Endothelial cell of umbilical vein (primary cell): Measurements from ENCODE around the gene ESYT2. TPM values are rescaled to one million over a fixed set of nuclear protein-coding genes. Genes with fewer than 3 reads are reported as not detected.
A peak's percentile ranks its signal among the peaks of the same experiment; 100 is the strongest.

Experiments used
- BruUV-seq: library from RNA; stranded (reverse); fragments of 400-500 nt; replicated peaks from 2 replicates; lab custom pipeline; 2021; lab: Mats Ljungman, UMichigan
- CTCF ChIA-PET: fragments of 300-600, 350-600 bp; sonication (Branson Sonifier 250); formaldehyde crosslinking; loops from one replicate; lab custom pipeline; 2021; ENCODE audit warnings: antibody characterized with exemption, inconsistent platforms; lab: Charles Lee
- POLR2A ChIA-PET: fragments of 300-600, 350-600 bp; sonication (Branson Sonifier 250); formaldehyde crosslinking; loops from one replicate; lab custom pipeline; 2021; ENCODE audit warnings: antibody characterized with exemption, inconsistent platforms; lab: Charles Lee
- DNase-seq: peaks from one replicate; pipeline ENCODE4 v3.0.0-alpha.2; 2011; ENCODE audit warnings: low read depth, low spot score
- FAIRE-seq: peaks from 2 replicates; lab custom pipeline; 2011; peaks lifted over from hg19 to GRCh38; lab: Jason Lieb, UNC
- H2AFZ ChIP-seq: 2 replicates; pipeline ENCODE4 v1.6.0; 2012; ENCODE audit warnings: low read depth, low read length, control low read depth, inconsistent platforms
- H3K27ac ChIP-seq: 2 replicates; pipeline ENCODE4 v1.5.1; 2011; ENCODE audit warnings: low read depth, mild to moderate bottlenecking, control low read depth, low read length, moderate library complexity; ENCODE audit not compliant: insufficient read depth
- H3K27me3 ChIP-seq, 2 experiments: 2 replicates each; pipeline versions ENCODE4 v1.6.0 to v1.6.1; 2011; ENCODE audit warnings: low read length in 2 of 2, mixed read lengths in 1 of 2; ENCODE audit not compliant: control insufficient read depth in 2 of 2, insufficient read depth in 2 of 2
- H3K36me3 ChIP-seq, 2 experiments: 2 replicates in 1 of 2; 3 replicates in 1 of 2; pipeline ENCODE4 v1.5.1; 2011; ENCODE audit warnings: low read length in 2 of 2, mild to moderate bottlenecking in 1 of 2, moderate library complexity in 1 of 2; ENCODE audit not compliant: control insufficient read depth in 2 of 2, insufficient read depth in 2 of 2; ENCODE audit errors: extremely low read depth in 1 of 2
- H3K4me1 ChIP-seq: 3 replicates; pipeline ENCODE4 v1.5.1; 2011; ENCODE audit warnings: mild to moderate bottlenecking, low read length; ENCODE audit not compliant: control insufficient read depth, insufficient read depth; ENCODE audit errors: extremely low read depth
- H3K4me2 ChIP-seq: 2 replicates; pipeline ENCODE4 v1.6.1; 2011; ENCODE audit warnings: low read length, control low read depth, mixed read lengths; ENCODE audit not compliant: insufficient read depth
- H3K4me3 ChIP-seq, 3 experiments: fragments of 200-600 bp in 1 of 3; sonication (generic), shearing (Covaris generic) in 1 of 3; replicated peaks in 1 of 3; 2 replicates each; pipeline ENCODE4 v1.5.1; 2011 to 2016; ENCODE audit warnings: control low read depth in 3 of 3, low read length in 3 of 3, mild to moderate bottlenecking in 2 of 3, inconsistent platforms in 1 of 3, low read depth in 1 of 3, moderate library complexity in 1 of 3; ENCODE audit not compliant: insufficient read depth in 1 of 3
- H3K79me2 ChIP-seq: 2 replicates; pipeline ENCODE4 v1.6.0; 2012; ENCODE audit warnings: low read length, inconsistent platforms; ENCODE audit not compliant: control insufficient read depth, insufficient read depth
- H3K9ac ChIP-seq: replicated peaks from 2 replicates; pipeline ENCODE3; 2011; ENCODE audit warnings: low read length, control low read depth; ENCODE audit not compliant: insufficient read depth; ENCODE audit errors: extremely low read depth
- H3K9me1 ChIP-seq: replicated peaks from 3 replicates; pipeline ENCODE4 v1.6.0; 2011; ENCODE audit warnings: mild to moderate bottlenecking, low read length; ENCODE audit not compliant: control insufficient read depth, insufficient read depth; ENCODE audit errors: extremely low read depth
- H3K9me3 ChIP-seq: replicated peaks from 2 replicates; pipeline ENCODE4 v1.5.1; 2012; ENCODE audit warnings: low read length, inconsistent platforms; ENCODE audit not compliant: control insufficient read depth, insufficient read depth
- H4K20me1 ChIP-seq: replicated peaks from 2 replicates; pipeline ENCODE3; 2011; ENCODE audit warnings: mild to moderate bottlenecking, low read length; ENCODE audit not compliant: control insufficient read depth, insufficient read depth; ENCODE audit errors: extremely low read depth
- CTCF ChIP-seq, 2 donors: IDR thresholded peaks; 1 replicate in 1 of 2; 2 replicates in 1 of 2; pipeline ENCODE4 v1.5.1; 2011; ENCODE audit warnings: low read length in 2 of 2, mild to moderate bottlenecking in 2 of 2, moderate library complexity in 2 of 2, control low read depth in 1 of 2, inconsistent platforms in 1 of 2, low read depth in 1 of 2; ENCODE audit not compliant: insufficient read depth in 1 of 2; ENCODE audit errors: extremely low read depth in 1 of 2
- EZH2 ChIP-seq: IDR thresholded peaks from 2 replicates; pipeline ENCODE4 v1.6.1; 2012; ENCODE audit warnings: borderline replicate concordance, low read depth, mild to moderate bottlenecking, moderate library complexity, low read length, inconsistent platforms; ENCODE audit not compliant: severe bottlenecking
- FOS ChIP-seq: IDR thresholded peaks from 2 replicates; pipeline ENCODE4 v1.6.1; 2011; ENCODE audit warnings: mild to moderate bottlenecking, low read length, moderate library complexity, borderline replicate concordance; ENCODE audit not compliant: insufficient read depth
- GATA2 ChIP-seq: IDR thresholded peaks from 2 replicates; pipeline ENCODE4 v1.7.0; 2011; ENCODE audit warnings: low read depth, mild to moderate bottlenecking, moderate library complexity, mixed read lengths, low read length; ENCODE audit not compliant: insufficient read length, insufficient read depth
- JUN ChIP-seq: IDR thresholded peaks from 2 replicates; pipeline ENCODE4 v1.6.1; 2011; ENCODE audit warnings: borderline replicate concordance, low read depth; ENCODE audit not compliant: insufficient read length, insufficient read depth
- MAX ChIP-seq: IDR thresholded peaks from 2 replicates; pipeline ENCODE4 v1.6.1; 2011; ENCODE audit not compliant: insufficient read depth, insufficient read length
- MYC ChIP-seq: IDR thresholded peaks from one replicate; pipeline ENCODE4 v1.6.1; 2011; ENCODE audit warnings: mild to moderate bottlenecking, low read depth, low read length
- POLR2A ChIP-seq: IDR thresholded peaks from 2 replicates; pipeline ENCODE4 v1.6.1; 2012; ENCODE audit warnings: low read depth, mild to moderate bottlenecking, control low read depth, low read length
- POLR2AphosphoS5 ChIP-seq: IDR thresholded peaks from 2 replicates; pipeline ENCODE4 v1.6.1; 2012; ENCODE audit warnings: low read depth, mild to moderate bottlenecking, control low read depth, low read length, moderate library complexity; ENCODE audit not compliant: insufficient read depth
- dilution Hi-C: fragments of 300-500 bp; cut with MboI; formaldehyde crosslinking; loops from one replicate; pipeline ENCODE4 v1.15.0; 2019; ENCODE audit warnings: low sequenced_read_pairs; ENCODE audit not compliant: extremely low pct_ligation_motif_present
- intact Hi-C: fragments of 100-400 bp; cut with micrococcal nuclease; formaldehyde crosslinking; loops from one replicate; pipeline ENCODE4 v1.10.0; 2022
- polyA plus RNA-seq, 4 experiments: library from polyadenylated mRNA; depleted of rRNA in 3 of 4; stranded (reverse) in 3 of 4; unstranded in 1 of 4; fragments of >200 nt; gene quantifications; 2 replicates each; pipeline versions ENCODE4 v1.2.1 to v1.2.3, GENCODE V29; 2011 to 2012; ENCODE audit warnings: missing spikeins in 1 of 4
- total RNA-seq: library from RNA; stranded (reverse); gene quantifications from 2 replicates; pipeline ENCODE4 v1.2.3, GENCODE V29; 2021

The ESYT2 gene
- total and polyA plus RNA-seq, 2 donors (not counting 3 experiments of a cell fraction or from before 2014, with no cell fraction given) = 18.8 to 46.6 TPM

- dilution Hi-C loops = no loop called here
- DNase-seq (peak; percentile 82), FAIRE-seq (peak; percentile 90)
- Histone ChIP-seq H4K20me1 (no peaks in the 10 kb centered on the region), H3K4me3 (no peak overlapping the region), H3K4me2 (no peak overlapping the region), H3K36me3 (peaks cover 0 to 2% of the 10 kb centered on the region in 2 experiments), H2AFZ (no peak overlapping the region), H3K4me1 (peaks cover 6% of the 10 kb centered on the region), H3K79me2 (peaks cover 51% of the 10 kb centered on the region), H3K9me1 (no peaks in the 10 kb centered on the region), H3K27me3 (no peaks in the 10 kb centered on the region), H3K9ac (no peak overlapping the region), H3K27ac (no peak overlapping the region), H3K9me3 (no peaks in the 10 kb centered on the region)
- CTCF ChIA-PET = interaction anchor here (0.6 to 8.0 kb wide), 37 partner anchors 9 to 289 kb away, joined by 3 to 291 read pairs (median 4); partner anchors contain the start of genes ESYT2 and NCAPG2
- POLR2A ChIA-PET = interaction anchor here (0.6 kb wide), 2 partner anchors 43 to 48 kb away, joined by 3 to 4 read pairs; no protein-coding TSS in a partner anchor
- TF ChIP-seq MYC (no peak), CTCF (IDR thresholded peaks at IDR 0.05; ENCODE audit: extremely low read depth in 1 of 2, insufficient read depth in 1 of 2, low read depth in 1 of 2, low read length in 2 of 2) (peak; percentile 63 to 72)
- intact Hi-C loops = loop anchor here (1.0 to 2.0 kb wide), 6 partner anchors 77 to 281 kb away; partner anchors contain the start of genes DYNC2I1 and ESYT2
- BruUV-seq = no TSS peak
These were observed 133.4 kb downstream of the ESYT2 start for GRCh38 chr7:158695726-158696452.

GRCh38 chr7:158695056-158695455, 134.3 kb downstream of the ESYT2 start:
- ChIA-PET POLR2A (no interaction called here), CTCF (interaction anchor here (1.4 to 8.0 kb wide), 6 partner anchors 46 to 282 kb away, joined by 6 to 291 read pairs (median 14); partner anchors contain the start of gene ESYT2)
- peaks cover 47% of the 10 kb centered on the region for H3K79me2 ChIP-seq

More at GRCh38 chr7:158695056-158695455, 134.3 kb downstream of the ESYT2 start:
- Histone ChIP-seq H3K4me1 (peaks cover 6% of the 10 kb centered on the region), H3K27me3 (no peaks in the 10 kb centered on the region), H3K4me3 (no peak overlapping the region), H4K20me1 (no peaks in the 10 kb centered on the region), H2AFZ (no peak overlapping the region), H3K36me3 (no peaks in the 10 kb centered on the region), H3K27ac (no peak overlapping the region), H3K9ac (no peak overlapping the region), H3K9me1 (no peaks in the 10 kb centered on the region), H3K4me2 (no peak overlapping the region), H3K9me3 (no peaks in the 10 kb centered on the region)
- FAIRE-seq (no peak), DNase-seq (no peak)
- BruUV-seq = no TSS peak
- intact Hi-C loops = no loop called here
- TF ChIP-seq JUN (no peak), FOS (no peak), GATA2 (no peak), MYC (no peak), CTCF (IDR thresholded peaks at IDR 0.05; ENCODE audit: extremely low read depth in 1 of 2, insufficient read depth in 1 of 2, low read depth in 1 of 2, low read length in 2 of 2) (no peak), MAX (no peak), POLR2A (no peak), EZH2 (no peak), POLR2AphosphoS5 (no peak)
- dilution Hi-C loops = no loop called here
